22Rv1 (cell line): Measurements from ENCODE around the gene FSIP1.

Experiments used
- H3K27ac ChIP-seq: fragments of 450-650 bp; 2 replicates; pipeline ENCODE4 v1.5.1; 2017
- ZFX ChIP-seq: fragments of 450-650 bp; IDR thresholded peaks from 2 replicates; pipeline ENCODE4 v1.6.1; 2017; ENCODE audit warnings: antibody characterized with exemption, borderline replicate concordance
- TF ChIP-seq, protein P1 (sequence below): fragments of 450-650 bp; IDR thresholded peaks from 2 replicates; pipeline ENCODE4 v1.5.1; 2017; ENCODE audit warnings: mild to moderate bottlenecking

Gene FSIP1

GRCh38 chr15:39651295-39651694 lies 131.3 kb downstream of the FSIP1 start:
- no peak overlapping the region for H3K27ac ChIP-seq
- TF ChIP-seq ZFX = no peak
- TF ChIP-seq, protein P1, sequence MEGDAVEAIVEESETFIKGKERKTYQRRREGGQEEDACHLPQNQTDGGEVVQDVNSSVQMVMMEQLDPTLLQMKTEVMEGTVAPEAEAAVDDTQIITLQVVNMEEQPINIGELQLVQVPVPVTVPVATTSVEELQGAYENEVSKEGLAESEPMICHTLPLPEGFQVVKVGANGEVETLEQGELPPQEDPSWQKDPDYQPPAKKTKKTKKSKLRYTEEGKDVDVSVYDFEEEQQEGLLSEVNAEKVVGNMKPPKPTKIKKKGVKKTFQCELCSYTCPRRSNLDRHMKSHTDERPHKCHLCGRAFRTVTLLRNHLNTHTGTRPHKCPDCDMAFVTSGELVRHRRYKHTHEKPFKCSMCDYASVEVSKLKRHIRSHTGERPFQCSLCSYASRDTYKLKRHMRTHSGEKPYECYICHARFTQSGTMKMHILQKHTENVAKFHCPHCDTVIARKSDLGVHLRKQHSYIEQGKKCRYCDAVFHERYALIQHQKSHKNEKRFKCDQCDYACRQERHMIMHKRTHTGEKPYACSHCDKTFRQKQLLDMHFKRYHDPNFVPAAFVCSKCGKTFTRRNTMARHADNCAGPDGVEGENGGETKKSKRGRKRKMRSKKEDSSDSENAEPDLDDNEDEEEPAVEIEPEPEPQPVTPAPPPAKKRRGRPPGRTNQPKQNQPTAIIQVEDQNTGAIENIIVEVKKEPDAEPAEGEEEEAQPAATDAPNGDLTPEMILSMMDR = no peak

GRCh38 chr15:39649757-39650156 lies 132.9 kb downstream of the FSIP1 start:
- no peak for TF ChIP-seq ZFX
- TF ChIP-seq, protein P1 = no peak

GRCh38 chr15:39646425-39646824 lies 136.2 kb downstream of the FSIP1 start:
- TF ChIP-seq, protein P1 = no peak
- no peak for TF ChIP-seq ZFX
- H3K27ac ChIP-seq = no peak overlapping the region

More at GRCh38 chr15:39649757-39650156, 132.9 kb downstream of the FSIP1 start:
- H3K27ac ChIP-seq = no peak overlapping the region

GRCh38 chr15:39645976-39646257 lies 136.7 kb downstream of the FSIP1 start:
- no peak for TF ChIP-seq ZFX
- TF ChIP-seq, protein P1 = no peak

DNA sequence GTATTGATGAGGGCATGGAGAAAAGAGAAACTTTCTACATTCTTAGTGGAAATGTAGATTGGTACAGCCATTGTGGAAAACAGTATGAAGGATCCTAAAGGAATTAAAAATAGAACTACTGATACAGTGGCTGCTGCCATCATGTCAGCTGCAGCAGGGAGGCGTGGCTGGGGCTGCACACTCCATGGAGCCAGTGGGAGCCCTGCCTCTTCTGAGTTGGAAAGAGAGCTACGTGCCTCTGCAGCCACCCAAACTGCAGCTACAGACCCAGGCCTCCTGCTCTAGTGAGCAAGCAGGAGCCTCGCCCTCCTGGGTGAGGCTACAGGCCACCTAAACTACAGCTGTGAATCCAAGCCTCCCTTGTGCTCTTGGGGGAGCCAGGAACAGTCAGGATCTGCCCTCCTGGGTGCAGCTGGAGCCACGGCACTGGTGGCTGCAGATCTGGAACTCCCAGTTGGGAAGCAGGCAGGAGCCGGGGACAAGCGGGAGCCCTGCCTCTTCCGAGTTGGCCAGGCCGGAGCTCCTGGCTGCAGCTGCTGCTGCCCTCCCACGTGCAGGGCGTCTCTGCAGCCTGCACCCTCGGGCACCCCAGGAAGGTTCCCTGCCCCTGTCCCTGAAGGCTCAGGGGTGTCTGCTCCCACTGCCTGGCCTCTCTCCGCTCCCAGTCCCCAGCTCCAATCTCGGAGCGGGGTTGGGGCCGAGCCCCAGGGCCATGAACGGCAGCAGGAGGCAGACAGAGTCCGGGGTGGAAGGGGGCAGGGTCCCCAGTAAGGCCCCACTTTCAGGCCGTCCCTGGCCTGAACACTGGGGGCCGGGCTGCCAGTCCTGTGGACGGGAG lies 137.3 kb downstream of the FSIP1 start:
- no peak overlapping the region for H3K27ac ChIP-seq
- TF ChIP-seq, protein P1 = no peak
- no peak for TF ChIP-seq ZFX

More at GRCh38 chr15:39645976-39646257, 136.7 kb downstream of the FSIP1 start:
- no peak overlapping the region for H3K27ac ChIP-seq

GRCh38 chr15:39644136-39644535 lies 138.5 kb downstream of the FSIP1 start:
- TF ChIP-seq, protein P1 = no peak
- no peak for TF ChIP-seq ZFX
- no peak overlapping the region for H3K27ac ChIP-seq

- TF ChIP-seq ZFX = no peak
- no peak overlapping the region for H3K27ac ChIP-seq
These were observed 138.9 kb downstream of the FSIP1 start for GRCh38 chr15:39643727-39644126.
